MM.1S (cell line): ENCODE data around the gene MPPED1.

Experiments
- EZH2 ChIP-seq: fragments of 300-600 bp; sonication (generic); optimal IDR thresholded peaks from 2 replicates; pipeline ENCODE3; 2017; ENCODE audit warnings: low read depth, mild to moderate bottlenecking, antibody characterized with exemption, low read length, mixed read lengths
- TF ChIP-seq, protein P1 (sequence below): fragments of 300-600 bp; sonication (generic); IDR thresholded peaks from 2 replicates; pipeline ENCODE4 v1.5.1; 2016; ENCODE audit warnings: antibody characterized with exemption, low read length, mixed read lengths

DNA sequence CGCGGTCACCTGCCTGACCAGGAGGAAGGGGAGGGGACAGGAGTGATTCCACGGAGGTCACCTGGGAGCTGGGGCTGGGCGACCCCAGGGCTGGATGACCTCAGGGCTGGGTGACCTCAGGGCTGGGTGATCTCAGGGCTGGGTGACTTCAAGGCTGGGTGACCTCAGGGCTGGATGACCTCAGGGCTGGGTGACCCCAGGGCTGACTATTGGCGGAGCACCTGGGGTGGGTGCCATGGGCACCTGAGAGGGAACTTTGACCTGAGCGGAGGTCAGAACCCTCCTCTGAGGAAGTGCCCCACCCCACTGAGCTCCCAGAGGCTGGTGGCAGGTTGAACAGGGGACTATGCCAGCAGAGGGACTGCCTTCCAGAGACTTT lies 11.8 kb upstream of the MPPED1 start:
- TF ChIP-seq, protein P1, sequence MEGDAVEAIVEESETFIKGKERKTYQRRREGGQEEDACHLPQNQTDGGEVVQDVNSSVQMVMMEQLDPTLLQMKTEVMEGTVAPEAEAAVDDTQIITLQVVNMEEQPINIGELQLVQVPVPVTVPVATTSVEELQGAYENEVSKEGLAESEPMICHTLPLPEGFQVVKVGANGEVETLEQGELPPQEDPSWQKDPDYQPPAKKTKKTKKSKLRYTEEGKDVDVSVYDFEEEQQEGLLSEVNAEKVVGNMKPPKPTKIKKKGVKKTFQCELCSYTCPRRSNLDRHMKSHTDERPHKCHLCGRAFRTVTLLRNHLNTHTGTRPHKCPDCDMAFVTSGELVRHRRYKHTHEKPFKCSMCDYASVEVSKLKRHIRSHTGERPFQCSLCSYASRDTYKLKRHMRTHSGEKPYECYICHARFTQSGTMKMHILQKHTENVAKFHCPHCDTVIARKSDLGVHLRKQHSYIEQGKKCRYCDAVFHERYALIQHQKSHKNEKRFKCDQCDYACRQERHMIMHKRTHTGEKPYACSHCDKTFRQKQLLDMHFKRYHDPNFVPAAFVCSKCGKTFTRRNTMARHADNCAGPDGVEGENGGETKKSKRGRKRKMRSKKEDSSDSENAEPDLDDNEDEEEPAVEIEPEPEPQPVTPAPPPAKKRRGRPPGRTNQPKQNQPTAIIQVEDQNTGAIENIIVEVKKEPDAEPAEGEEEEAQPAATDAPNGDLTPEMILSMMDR = no peak
- TF ChIP-seq EZH2 = no peak
